Stimulated activated CD8-positive, alpha-beta memory T cell treated with anti-CD3 and anti-CD28 coated beads, Interleukin-4, amount 100 ng/mL, for 48 hours (primary cell): Measurements from ENCODE around the gene ATG7.
"Not testable (repeated sequence)": the region's sequence is repeated elsewhere in the genome, so short reads cannot be mapped to it uniquely, and the experiment has no call there.

Experiments used
- DNase-seq: peaks from one replicate; pipeline ENCODE4 v3.0.0-alpha.2; 2020

Gene ATG7

GRCh38 chr3:11576453-11576852 lies 304.3 kb downstream of the ATG7 start:
- DNase-seq = no peak

- DNase-seq = no peak
Measured at GRCh38 chr3:11578169-11578568, 306.0 kb downstream of the ATG7 start.

GRCh38 chr3:11580645-11581044 lies 308.4 kb downstream of the ATG7 start:
- DNase-seq = no peak

- no peak for DNase-seq
Measured at GRCh38 chr3:11581237-11582190, 309.3 kb downstream of the ATG7 start.

- no peak for DNase-seq
Measured at GRCh38 chr3:11582191-11582968, 310.2 kb downstream of the ATG7 start.

- no peak for DNase-seq
Measured at GRCh38 chr3:11583235-11583634, 311.0 kb downstream of the ATG7 start.

- DNase-seq = no peak
Measured at GRCh38 chr3:11583638-11584046, 311.4 kb downstream of the ATG7 start.

GRCh38 chr3:11584570-11584969 lies 312.4 kb downstream of the ATG7 start:
- no peak for DNase-seq

- no peak for DNase-seq
Measured at GRCh38 chr3:11587766-11588165, 315.6 kb downstream of the ATG7 start.

- DNase-seq = no peak
Measured at GRCh38 chr3:11588338-11588737, 316.1 kb downstream of the ATG7 start.

GRCh38 chr3:11588755-11589154 lies 316.6 kb downstream of the ATG7 start:
- no peak for DNase-seq

GRCh38 chr3:11589706-11590105 lies 317.5 kb downstream of the ATG7 start:
- no peak for DNase-seq

- no peak for DNase-seq
Measured at GRCh38 chr3:11591002-11591355, 318.8 kb downstream of the ATG7 start.

GRCh38 chr3:11591391-11592282 lies 319.4 kb downstream of the ATG7 start:
- no peak for DNase-seq

- DNase-seq = no peak
Measured at GRCh38 chr3:11592445-11593298, 320.5 kb downstream of the ATG7 start.

- DNase-seq = no peak
Measured at GRCh38 chr3:11593318-11594034, 321.3 kb downstream of the ATG7 start.

- DNase-seq = not testable (repeated sequence)
Measured at GRCh38 chr3:11595024-11595423, 322.8 kb downstream of the ATG7 start.

GRCh38 chr3:11596387-11596786 lies 324.2 kb downstream of the ATG7 start:
- no peak for DNase-seq

- DNase-seq = no peak
Measured at GRCh38 chr3:11600501-11601282, 328.5 kb downstream of the ATG7 start.

- peak; percentile 71 for DNase-seq
Measured at GRCh38 chr3:11601446-11602238, 329.4 kb downstream of the ATG7 start.
